ENCODE data around the gene ADM5. TPM values are rescaled to one million over a fixed set of nuclear protein-coding genes. Genes with fewer than 3 reads are reported as not detected.
A peak's percentile ranks its signal among the peaks of the same experiment; 100 is the strongest.

ADM5 gene
- total and polyA plus RNA-seq, 2 experiments from 2014 or later, result 2.8 to 5.7 TPM

- TF ChIP-seq, protein P1, sequence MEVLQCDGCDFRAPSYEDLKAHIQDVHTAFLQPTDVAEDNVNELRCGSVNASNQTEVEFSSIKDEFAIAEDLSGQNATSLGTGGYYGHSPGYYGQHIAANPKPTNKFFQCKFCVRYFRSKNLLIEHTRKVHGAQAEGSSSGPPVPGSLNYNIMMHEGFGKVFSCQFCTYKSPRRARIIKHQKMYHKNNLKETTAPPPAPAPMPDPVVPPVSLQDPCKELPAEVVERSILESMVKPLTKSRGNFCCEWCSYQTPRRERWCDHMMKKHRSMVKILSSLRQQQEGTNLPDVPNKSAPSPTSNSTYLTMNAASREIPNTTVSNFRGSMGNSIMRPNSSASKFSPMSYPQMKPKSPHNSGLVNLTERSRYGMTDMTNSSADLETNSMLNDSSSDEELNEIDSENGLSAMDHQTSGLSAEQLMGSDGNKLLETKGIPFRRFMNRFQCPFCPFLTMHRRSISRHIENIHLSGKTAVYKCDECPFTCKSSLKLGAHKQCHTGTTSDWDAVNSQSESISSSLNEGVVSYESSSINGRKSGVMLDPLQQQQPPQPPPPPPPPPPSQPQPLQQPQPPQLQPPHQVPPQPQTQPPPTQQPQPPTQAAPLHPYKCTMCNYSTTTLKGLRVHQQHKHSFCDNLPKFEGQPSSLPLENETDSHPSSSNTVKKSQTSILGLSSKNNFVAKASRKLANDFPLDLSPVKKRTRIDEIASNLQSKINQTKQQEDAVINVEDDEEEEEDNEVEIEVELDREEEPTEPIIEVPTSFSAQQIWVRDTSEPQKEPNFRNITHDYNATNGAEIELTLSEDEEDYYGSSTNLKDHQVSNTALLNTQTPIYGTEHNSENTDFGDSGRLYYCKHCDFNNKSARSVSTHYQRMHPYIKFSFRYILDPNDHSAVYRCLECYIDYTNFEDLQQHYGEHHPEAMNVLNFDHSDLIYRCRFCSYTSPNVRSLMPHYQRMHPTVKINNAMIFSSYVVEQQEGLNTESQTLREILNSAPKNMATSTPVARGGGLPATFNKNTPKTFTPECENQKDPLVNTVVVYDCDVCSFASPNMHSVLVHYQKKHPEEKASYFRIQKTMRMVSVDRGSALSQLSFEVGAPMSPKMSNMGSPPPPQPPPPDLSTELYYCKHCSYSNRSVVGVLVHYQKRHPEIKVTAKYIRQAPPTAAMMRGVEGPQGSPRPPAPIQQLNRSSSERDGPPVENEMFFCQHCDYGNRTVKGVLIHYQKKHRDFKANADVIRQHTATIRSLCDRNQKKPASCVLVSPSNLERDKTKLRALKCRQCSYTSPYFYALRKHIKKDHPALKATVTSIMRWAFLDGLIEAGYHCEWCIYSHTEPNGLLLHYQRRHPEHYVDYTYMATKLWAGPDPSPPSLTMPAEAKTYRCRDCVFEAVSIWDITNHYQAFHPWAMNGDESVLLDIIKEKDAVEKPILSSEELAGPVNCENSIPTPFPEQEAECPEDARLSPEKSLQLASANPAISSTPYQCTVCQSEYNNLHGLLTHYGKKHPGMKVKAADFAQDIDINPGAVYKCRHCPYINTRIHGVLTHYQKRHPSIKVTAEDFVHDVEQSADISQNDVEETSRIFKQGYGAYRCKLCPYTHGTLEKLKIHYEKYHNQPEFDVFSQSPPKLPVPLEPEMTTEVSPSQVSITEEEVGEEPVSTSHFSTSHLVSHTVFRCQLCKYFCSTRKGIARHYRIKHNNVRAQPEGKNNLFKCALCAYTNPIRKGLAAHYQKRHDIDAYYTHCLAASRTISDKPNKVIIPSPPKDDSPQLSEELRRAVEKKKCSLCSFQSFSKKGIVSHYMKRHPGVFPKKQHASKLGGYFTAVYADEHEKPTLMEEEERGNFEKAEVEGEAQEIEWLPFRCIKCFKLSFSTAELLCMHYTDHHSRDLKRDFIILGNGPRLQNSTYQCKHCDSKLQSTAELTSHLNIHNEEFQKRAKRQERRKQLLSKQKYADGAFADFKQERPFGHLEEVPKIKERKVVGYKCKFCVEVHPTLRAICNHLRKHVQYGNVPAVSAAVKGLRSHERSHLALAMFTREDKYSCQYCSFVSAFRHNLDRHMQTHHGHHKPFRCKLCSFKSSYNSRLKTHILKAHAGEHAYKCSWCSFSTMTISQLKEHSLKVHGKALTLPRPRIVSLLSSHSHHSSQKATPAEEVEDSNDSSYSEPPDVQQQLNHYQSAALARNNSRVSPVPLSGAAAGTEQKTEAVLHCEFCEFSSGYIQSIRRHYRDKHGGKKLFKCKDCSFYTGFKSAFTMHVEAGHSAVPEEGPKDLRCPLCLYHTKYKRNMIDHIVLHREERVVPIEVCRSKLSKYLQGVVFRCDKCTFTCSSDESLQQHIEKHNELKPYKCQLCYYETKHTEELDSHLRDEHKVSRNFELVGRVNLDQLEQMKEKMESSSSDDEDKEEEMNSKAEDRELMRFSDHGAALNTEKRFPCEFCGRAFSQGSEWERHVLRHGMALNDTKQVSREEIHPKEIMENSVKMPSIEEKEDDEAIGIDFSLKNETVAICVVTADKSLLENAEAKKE (CRISPR knock-in tag; IDR thresholded peaks at IDR 0.05), result no peak
- TF ChIP-seq, protein P2, sequence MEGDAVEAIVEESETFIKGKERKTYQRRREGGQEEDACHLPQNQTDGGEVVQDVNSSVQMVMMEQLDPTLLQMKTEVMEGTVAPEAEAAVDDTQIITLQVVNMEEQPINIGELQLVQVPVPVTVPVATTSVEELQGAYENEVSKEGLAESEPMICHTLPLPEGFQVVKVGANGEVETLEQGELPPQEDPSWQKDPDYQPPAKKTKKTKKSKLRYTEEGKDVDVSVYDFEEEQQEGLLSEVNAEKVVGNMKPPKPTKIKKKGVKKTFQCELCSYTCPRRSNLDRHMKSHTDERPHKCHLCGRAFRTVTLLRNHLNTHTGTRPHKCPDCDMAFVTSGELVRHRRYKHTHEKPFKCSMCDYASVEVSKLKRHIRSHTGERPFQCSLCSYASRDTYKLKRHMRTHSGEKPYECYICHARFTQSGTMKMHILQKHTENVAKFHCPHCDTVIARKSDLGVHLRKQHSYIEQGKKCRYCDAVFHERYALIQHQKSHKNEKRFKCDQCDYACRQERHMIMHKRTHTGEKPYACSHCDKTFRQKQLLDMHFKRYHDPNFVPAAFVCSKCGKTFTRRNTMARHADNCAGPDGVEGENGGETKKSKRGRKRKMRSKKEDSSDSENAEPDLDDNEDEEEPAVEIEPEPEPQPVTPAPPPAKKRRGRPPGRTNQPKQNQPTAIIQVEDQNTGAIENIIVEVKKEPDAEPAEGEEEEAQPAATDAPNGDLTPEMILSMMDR (conservative IDR thresholded peaks at IDR 0.05; ENCODE audit: low read depth in 2 of 2), result no peak
- TF ChIP-seq ETS1 (IDR thresholded peaks at IDR 0.05) (no peak), JUNB (IDR thresholded peaks at IDR 0.05; ENCODE audit: unreplicated experiment) (no peak)
Measured at GRCh38 chr19:49669516-49669915, 19.9 kb upstream of the ADM5 start (continued).

- no peak overlapping the region for H2AFZ ChIP-seq
- peaks cover 5% of the 10 kb centered on the region; the same call in 1 of the 2 replicates for H3K4me1 ChIP-seq (ENCODE audit: insufficient read depth)
- Mint-ChIP-seq H3K27me3 (ENCODE audit: insufficient read depth, low read depth, poor library complexity) (peaks cover 18% of the 10 kb centered on the region), H3K36me3 (ENCODE audit: low read depth) (peaks cover 41% of the 10 kb centered on the region), H3K4me3 (peak overlapping the region; percentile 63), H3K27ac (peak overlapping the region; percentile 66), H3K9me3 (no peaks in the 10 kb centered on the region; the same call in 1 of the 3 replicates), H3K4me1 (peaks cover 11% of the 10 kb centered on the region)
- H3K4me2 ChIP-seq, result peak overlapping the region; percentile 75
- ATAC-seq (peak; percentile 44), DNase-seq (ENCODE audit: low spot score) (peak; percentile 95)
- H3K79me2 ChIP-seq (replicated peaks; ENCODE audit: insufficient read depth), result peaks cover 7% of the 10 kb centered on the region
- peaks cover 34% of the 10 kb centered on the region for H3F3A ChIP-seq (replicated peaks; ENCODE audit: low read depth)
- no peaks in the 10 kb centered on the region for H3K27me3 ChIP-seq (ENCODE audit: insufficient read depth)
- peaks cover 7% of the 10 kb centered on the region; the same call in 1 of the 2 replicates for H4K20me1 ChIP-seq (replicated peaks; ENCODE audit: insufficient read depth)
- peak overlapping the region; percentile 46 for H3K4me3 ChIP-seq
- H3K36me3 ChIP-seq (ENCODE audit: insufficient read depth), result peaks cover 18% of the 10 kb centered on the region
- H3K27ac ChIP-seq (ENCODE audit: low read depth), result peak overlapping the region; percentile 91
- no peaks in the 10 kb centered on the region for H3K9me2 ChIP-seq (ENCODE audit: insufficient read depth)
- TF ChIP-seq ETS1 (IDR thresholded peaks at IDR 0.05), result no peak
- TF ChIP-seq, protein P2 (conservative IDR thresholded peaks at IDR 0.05; ENCODE audit: low read depth in 2 of 2), result peak; percentile 89 to 93
Measured at GRCh38 chr19:49672131-49672919, 17.1 kb upstream of the ADM5 start.

Measured in GM23338 (cell line).